Measurements from ENCODE around the gene GNAO1.

Gene GNAO1

DNA sequence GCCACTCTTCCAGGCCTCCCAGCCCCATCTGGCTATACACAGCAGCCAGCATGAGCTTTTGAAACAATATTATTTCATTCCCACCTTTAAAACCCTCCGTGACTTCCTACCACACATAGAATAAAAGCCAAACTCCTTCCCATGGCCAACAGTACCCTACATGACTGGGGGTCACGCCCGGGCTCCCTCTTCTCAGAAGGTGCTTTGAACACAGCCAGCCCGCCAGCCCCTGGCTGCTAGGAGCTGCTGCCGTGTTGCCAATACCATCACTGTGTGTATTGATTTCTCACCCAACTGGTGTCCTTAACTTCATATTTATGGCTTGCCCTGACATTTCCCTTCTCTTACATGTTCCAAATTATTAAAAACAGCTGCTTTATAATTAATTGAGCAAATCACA is 111.2 kb downstream of the GNAO1 start:
- TF ChIP-seq, protein P1, sequence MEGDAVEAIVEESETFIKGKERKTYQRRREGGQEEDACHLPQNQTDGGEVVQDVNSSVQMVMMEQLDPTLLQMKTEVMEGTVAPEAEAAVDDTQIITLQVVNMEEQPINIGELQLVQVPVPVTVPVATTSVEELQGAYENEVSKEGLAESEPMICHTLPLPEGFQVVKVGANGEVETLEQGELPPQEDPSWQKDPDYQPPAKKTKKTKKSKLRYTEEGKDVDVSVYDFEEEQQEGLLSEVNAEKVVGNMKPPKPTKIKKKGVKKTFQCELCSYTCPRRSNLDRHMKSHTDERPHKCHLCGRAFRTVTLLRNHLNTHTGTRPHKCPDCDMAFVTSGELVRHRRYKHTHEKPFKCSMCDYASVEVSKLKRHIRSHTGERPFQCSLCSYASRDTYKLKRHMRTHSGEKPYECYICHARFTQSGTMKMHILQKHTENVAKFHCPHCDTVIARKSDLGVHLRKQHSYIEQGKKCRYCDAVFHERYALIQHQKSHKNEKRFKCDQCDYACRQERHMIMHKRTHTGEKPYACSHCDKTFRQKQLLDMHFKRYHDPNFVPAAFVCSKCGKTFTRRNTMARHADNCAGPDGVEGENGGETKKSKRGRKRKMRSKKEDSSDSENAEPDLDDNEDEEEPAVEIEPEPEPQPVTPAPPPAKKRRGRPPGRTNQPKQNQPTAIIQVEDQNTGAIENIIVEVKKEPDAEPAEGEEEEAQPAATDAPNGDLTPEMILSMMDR (IDR thresholded peaks at IDR 0.05; ENCODE audit: low read depth, low read length), result no peak
- H3K4me3 ChIP-seq (ENCODE audit: low read depth, low read length), result no peak overlapping the region

DNA sequence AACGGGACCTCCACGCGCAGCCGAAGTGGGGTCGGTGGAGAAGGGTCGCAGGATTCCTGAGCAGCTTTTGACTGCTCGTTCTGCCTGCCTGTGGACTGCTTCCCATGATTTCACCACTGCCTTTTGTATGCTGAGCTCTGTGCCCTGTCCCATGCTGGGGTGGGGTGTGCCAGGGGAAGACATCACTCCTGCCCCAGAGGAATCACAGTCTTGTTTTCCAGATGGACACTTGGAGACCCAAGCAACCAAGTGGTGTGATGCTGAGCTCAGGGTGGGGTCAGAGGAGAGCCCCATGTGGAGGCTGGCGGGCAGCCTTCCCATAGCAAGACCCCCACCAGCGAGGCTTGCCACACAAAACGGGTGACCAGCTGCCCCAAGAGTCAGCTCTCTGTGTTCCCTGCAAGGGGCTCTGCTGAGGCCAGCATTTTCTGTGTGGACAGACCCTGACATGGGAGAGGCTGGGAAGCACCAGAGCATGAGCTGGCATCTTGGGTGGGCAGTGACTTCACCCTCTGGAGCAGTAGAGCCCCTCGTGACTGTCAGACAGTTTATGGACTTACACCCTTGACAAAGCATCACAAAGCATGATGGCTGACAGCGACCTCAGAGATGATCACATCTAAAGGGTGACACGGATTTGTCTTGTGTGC is 111.9 kb downstream of the GNAO1 start:
- TF ChIP-seq, protein P1 (IDR thresholded peaks at IDR 0.05; ENCODE audit: low read depth, low read length), result no peak
- no peak overlapping the region for H3K4me3 ChIP-seq (ENCODE audit: low read depth, low read length)

DNA sequence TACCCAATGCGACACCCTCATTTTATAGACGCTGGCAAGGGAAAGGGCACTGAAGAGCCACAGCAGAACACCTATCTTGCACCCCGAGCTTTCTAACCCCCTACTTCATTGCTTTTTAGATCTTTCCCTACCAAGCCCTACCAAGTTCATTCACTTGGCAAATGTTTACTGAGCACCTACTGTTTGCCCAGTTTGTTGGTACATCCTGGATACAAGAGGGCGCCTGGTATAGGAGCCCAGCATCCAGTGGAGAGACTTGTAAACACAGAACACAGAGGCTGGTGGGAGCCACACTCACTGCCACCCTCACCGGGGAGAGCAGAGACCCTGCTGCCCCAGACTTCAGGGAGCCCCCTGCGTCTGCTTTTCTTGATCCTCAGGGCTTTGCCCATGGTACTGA is 112.6 kb downstream of the GNAO1 start:
- no peak overlapping the region for H3K4me3 ChIP-seq (ENCODE audit: low read depth, low read length)
- TF ChIP-seq, protein P1 (IDR thresholded peaks at IDR 0.05; ENCODE audit: low read depth, low read length), result no peak

DNA sequence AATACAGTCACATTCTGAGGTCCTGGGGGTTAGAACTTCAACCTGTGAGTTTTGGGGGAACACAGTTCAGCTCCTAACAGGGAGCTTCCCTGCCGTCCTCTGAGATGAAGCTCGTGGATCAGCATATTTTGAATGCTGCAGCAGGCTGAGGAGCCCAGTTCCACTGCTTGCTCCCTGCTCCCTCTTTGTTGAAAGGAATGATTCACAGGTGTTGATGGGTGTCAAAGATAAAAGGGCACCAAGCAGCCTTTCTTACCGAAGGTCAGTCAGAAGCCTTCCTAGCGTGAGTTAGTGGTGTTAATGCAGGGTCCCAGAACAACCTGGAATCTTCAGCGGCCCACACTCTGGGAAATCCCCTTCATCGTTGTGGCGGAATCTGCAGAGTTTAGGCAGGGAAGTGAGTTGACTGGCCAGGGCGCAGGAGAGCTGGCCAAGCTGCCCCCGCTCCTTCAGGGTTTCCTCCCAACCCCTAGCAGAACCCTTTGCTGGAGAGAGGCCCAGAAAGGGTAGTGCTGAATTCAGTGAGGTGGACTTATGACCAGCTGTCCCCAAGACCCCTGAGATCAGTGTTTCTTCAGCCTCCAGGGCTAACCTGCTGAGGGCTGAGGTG is 114.8 kb downstream of the GNAO1 start:
- H3K4me3 ChIP-seq (ENCODE audit: low read depth, low read length), result no peak overlapping the region
- TF ChIP-seq, protein P1 (IDR thresholded peaks at IDR 0.05; ENCODE audit: low read depth, low read length), result no peak

DNA sequence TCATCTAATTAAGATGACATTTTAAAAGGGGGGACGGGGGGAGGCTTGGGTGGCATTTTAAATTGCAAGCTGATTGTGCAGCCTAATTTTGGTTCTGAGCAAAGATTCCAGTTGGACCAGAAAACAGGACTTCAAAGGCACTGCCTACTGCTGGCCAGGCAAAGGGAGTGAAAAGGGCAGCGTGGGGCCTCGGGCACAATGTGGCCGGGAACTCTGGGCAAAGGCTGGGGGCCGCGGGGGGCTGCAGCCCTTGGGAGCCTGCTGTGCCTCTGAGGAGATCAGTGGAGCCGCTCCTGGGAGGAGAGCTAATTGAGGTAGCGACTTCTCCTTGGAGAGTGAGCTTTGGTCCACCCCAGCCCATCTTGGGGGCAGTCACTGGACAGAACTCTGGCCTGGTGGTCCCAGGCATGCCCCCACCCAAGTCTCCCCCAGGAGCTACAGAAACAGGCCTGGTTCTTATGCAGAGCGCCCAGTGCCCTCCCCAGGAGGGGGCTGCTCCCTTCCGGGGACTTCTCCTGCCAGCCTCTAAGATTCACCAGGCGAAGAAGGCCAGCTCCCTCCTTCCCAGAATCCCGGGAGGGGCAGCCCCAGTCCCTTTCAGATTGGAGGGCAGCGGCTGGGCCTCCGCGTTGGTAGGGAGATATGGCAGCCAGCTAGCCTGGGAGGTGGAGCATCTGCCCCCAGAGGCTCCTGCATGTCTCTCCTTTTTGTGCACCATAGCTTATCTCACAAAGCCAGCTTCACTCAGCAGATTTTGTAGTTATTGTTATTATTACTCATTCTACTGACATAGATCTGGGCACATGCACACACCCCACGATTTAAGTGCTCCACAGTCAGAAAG is 115.6 kb downstream of the GNAO1 start:
- H3K4me3 ChIP-seq (ENCODE audit: low read depth, low read length), result no peak overlapping the region
- TF ChIP-seq, protein P1 (IDR thresholded peaks at IDR 0.05; ENCODE audit: low read depth, low read length), result no peak

DNA sequence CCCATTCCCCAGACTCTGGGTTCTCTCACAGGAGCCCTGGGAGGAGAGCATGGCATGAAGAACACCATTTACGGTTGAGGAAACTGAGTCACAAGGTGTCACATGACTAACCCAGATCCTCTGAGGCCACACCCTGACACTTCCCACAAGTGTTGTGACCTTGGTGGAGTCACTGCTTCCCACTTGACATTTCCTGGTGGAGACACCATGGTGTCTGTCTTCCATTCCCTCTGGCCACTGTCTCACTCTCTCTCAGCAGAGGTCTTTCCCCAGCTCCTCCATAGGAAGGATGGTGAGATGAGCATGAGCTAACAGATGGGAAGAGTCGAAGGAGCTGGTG is 116.2 kb downstream of the GNAO1 start:
- TF ChIP-seq, protein P1 (IDR thresholded peaks at IDR 0.05; ENCODE audit: low read depth, low read length), result no peak

DNA sequence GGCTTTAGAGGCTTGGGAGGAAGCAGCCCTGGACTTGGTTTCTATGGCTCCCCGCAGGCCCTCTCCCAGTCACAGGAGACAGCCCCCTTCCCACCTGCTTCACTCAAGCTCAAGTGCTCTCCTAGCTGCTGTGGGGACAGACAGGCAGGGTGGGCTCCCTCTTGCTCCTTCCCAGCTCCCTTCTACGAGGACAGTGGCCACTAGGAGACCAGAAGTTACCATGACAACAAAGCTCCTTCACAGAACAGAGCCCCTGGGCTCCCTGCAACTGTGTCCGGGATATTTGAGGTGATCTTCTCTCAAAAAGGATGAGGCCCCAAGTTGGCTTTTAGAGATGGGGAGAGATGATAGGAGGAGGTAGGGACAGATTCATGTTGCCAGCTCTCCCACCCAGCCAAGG is 117.7 kb downstream of the GNAO1 start:
- H3K4me3 ChIP-seq (ENCODE audit: low read depth, low read length), result no peak overlapping the region
- TF ChIP-seq, protein P1 (IDR thresholded peaks at IDR 0.05; ENCODE audit: low read depth, low read length), result no peak

More for the DNA sequence above, 116.2 kb downstream of the GNAO1 start:
- no peak overlapping the region for H3K4me3 ChIP-seq (ENCODE audit: low read depth, low read length)
